ENCODE measurements around the gene NTN4. TPM values are rescaled to one million over a fixed set of nuclear protein-coding genes. Genes with fewer than 3 reads are reported as not detected.

NTN4 gene
- total and polyA plus RNA-seq, 10 of the 15 experiments (the other 5 are each of a cell fraction or from before 2014, with no cell fraction given): 0.15 TPM; not detected in 9

GRCh38 chr12:95648990-95649791 lies 141.4 kb downstream of the NTN4 start (continued):
- no peak for TF ChIP-seq SREBF1 (IDR thresholded peaks at IDR 0.05; ENCODE audit: low read length)
- TF ChIP-seq ZNF24 (IDR thresholded peaks at IDR 0.05): no peak
- no peak for TF ChIP-seq RELA (IDR thresholded peaks at IDR 0.05; ENCODE audit: borderline replicate concordance, partially characterized antibody)
- TF ChIP-seq SRF (IDR thresholded peaks at IDR 0.05; ENCODE audit: low read depth in 2 of 2, low read length in 2 of 2): no peak

- ChIA-PET SMC1A (ENCODE audit: uncharacterized antibody, unreplicated experiment) (no interaction called here), POLR2A (no interaction called here), RAD21 (ENCODE audit: unreplicated experiment) (no interaction called here), CTCF (no interaction called here)
- Histone ChIP-seq H3K9ac (ENCODE audit: control insufficient read depth, insufficient read depth, low read length) (no peak overlapping the region), H3K36me3 (ENCODE audit: control insufficient read depth in 2 of 2, insufficient read depth in 2 of 2, low read length in 1 of 2) (no peaks in the 10 kb centered on the region), H3K4me2 (ENCODE audit: control insufficient read depth, insufficient read depth) (no peak overlapping the region), H2AFZ (ENCODE audit: control insufficient read depth, low read depth, low read length) (no peak overlapping the region), H3K4me3 (no peak overlapping the region), H3K4me1 (ENCODE audit: control insufficient read depth, insufficient read depth, low read length) (no peaks in the 10 kb centered on the region), H4K20me1 (ENCODE audit: control insufficient read depth, insufficient read depth) (no peaks in the 10 kb centered on the region), H3K79me2 (ENCODE audit: control insufficient read depth, insufficient read depth, low read length) (no peaks in the 10 kb centered on the region), H3K27ac (ENCODE audit: control insufficient read depth, insufficient read depth) (no peak overlapping the region), H3K27me3 (replicated peaks in 1 of 2; ENCODE audit: control insufficient read depth in 2 of 2, insufficient read depth in 2 of 2, low read length in 1 of 2) (peaks cover 0 to 3% of the 10 kb centered on the region in 2 experiments; a peak in 3 of 4 replicates), H3K9me3 (replicated peaks; ENCODE audit: control insufficient read depth, insufficient read depth, low read length) (no peaks in the 10 kb centered on the region)
- intact Hi-C loops (cut with micrococcal nuclease; ENCODE audit: unreplicated experiment): no loop called here
- in situ Hi-C loops (cut with MboI): no loop called here
- WGBS (ENCODE audit: insufficient coverage, insufficient replicate concordance, low lambda C conversion rate, missing lambda C conversion rate): 78% methylated on average over 5 of the region's 5 CpGs
- no TSS peak for BruUV-seq (replicated peaks)
- FAIRE-seq (no peak), DNase-seq (ENCODE audit: low read depth, low spot score) (no peak), ATAC-seq (no peak)
- no peak for TF ChIP-seq RB1 (IDR thresholded peaks at IDR 0.05; ENCODE audit: borderline replicate concordance)
- TF ChIP-seq PBX3 (IDR thresholded peaks at IDR 0.05; ENCODE audit: insufficient replicate concordance, low read depth, low read length): no peak
- TF ChIP-seq KDM1A (IDR thresholded peaks at IDR 0.05; ENCODE audit: borderline replicate concordance): no peak
- no peak for TF ChIP-seq HDAC2 (IDR thresholded peaks at IDR 0.05)
- TF ChIP-seq ZBED1 (IDR thresholded peaks at IDR 0.05; ENCODE audit: borderline replicate concordance): no peak
- TF ChIP-seq ATF3 (IDR thresholded peaks at IDR 0.05; ENCODE audit: borderline replicate concordance, extremely low read depth, low read depth, low read length): no peak
- no peak for TF ChIP-seq NR2C1 (IDR thresholded peaks at IDR 0.05)
- no peak for TF ChIP-seq RUNX3 (IDR thresholded peaks at IDR 0.05; ENCODE audit: low read length)
- no peak for TF ChIP-seq ATF7 (IDR thresholded peaks at IDR 0.05; ENCODE audit: low read depth)
- no peak for TF ChIP-seq PAX5 (IDR thresholded peaks at IDR 0.05; ENCODE audit: borderline replicate concordance, low read depth, low read length)
- no peak for TF ChIP-seq NBN (IDR thresholded peaks at IDR 0.05)
- TF ChIP-seq BCL3 (IDR thresholded peaks at IDR 0.05; ENCODE audit: borderline replicate concordance, insufficient read depth, low read depth, low read length, poor library complexity, severe bottlenecking): no peak
- TF ChIP-seq RAD21 (IDR thresholded peaks at IDR 0.05; ENCODE audit: insufficient read depth, low read depth, low read length): no peak
- no peak for TF ChIP-seq CBX5 (IDR thresholded peaks at IDR 0.05; ENCODE audit: low read depth)
- TF ChIP-seq ZNF622 (IDR thresholded peaks at IDR 0.05): no peak
- no peak for TF ChIP-seq ZBTB33 (IDR thresholded peaks at IDR 0.05)
- no peak for TF ChIP-seq YY1 (IDR thresholded peaks at IDR 0.05; ENCODE audit: low read depth, low read length)
Measured at GRCh38 chr12:95646781-95647190, 143.8 kb downstream of the NTN4 start.
